Measurements from ENCODE around the gene ANGPT4.

Gene ANGPT4

DNA sequence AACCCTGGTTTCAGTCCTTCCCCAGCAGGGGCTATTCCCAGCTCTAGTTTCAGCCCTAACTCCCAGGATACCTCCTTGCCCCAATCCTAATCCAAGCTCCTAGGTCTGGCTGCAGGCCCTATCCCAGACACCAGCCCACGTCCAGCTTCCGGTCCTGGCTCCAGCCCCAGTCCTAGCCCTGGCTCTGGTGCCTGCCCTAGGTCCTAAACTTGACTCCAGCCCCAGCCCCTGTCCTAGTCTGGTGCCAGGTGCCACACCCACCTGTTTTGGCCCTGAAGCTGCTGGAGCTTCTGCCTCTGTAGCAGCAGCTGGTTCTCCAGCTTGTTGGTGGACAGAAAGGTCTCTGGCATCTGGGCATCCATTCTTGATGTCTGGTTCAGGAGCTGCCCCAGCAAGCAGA lies 28.1 kb downstream of the ANGPT4 start:
- DNase-seq (ENCODE audit: extremely low read depth, insufficient read length): no peak
- TF ChIP-seq, protein P1, sequence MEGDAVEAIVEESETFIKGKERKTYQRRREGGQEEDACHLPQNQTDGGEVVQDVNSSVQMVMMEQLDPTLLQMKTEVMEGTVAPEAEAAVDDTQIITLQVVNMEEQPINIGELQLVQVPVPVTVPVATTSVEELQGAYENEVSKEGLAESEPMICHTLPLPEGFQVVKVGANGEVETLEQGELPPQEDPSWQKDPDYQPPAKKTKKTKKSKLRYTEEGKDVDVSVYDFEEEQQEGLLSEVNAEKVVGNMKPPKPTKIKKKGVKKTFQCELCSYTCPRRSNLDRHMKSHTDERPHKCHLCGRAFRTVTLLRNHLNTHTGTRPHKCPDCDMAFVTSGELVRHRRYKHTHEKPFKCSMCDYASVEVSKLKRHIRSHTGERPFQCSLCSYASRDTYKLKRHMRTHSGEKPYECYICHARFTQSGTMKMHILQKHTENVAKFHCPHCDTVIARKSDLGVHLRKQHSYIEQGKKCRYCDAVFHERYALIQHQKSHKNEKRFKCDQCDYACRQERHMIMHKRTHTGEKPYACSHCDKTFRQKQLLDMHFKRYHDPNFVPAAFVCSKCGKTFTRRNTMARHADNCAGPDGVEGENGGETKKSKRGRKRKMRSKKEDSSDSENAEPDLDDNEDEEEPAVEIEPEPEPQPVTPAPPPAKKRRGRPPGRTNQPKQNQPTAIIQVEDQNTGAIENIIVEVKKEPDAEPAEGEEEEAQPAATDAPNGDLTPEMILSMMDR (IDR thresholded peaks at IDR 0.05; ENCODE audit: insufficient read depth, low read length, poor library complexity, severe bottlenecking): no peak
- no peaks in the 10 kb centered on the region for H3K36me3 ChIP-seq (ENCODE audit: control insufficient read depth, insufficient read depth, low read length)
- H3K4me3 ChIP-seq (replicated peaks; ENCODE audit: low read depth, low read length): no peak overlapping the region
- H3K27me3 ChIP-seq (replicated peaks; ENCODE audit: control insufficient read depth, insufficient read depth, low read length): 0 out of 2 replicates have a peak, but pooled peaks cover 3% of the 10 kb centered on the region

DNA sequence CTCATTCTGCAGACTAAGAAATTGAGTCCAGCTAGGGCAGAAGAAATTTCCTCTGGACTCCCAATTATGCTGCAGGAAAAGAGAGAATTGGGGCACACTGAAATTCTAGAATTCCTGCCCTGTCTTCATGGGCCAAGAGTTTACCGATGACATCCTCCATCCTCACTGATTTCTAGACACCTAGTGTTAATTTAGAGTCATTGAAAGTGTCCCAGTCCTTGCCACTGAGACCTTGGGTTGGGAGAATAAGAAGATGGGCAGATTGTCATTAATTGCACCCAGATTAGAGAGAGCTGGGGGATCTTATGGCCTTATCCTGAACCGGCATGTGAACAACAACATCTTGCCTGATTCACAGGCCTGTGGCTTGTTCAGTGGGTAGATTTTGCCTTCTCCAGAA lies 29.0 kb downstream of the ANGPT4 start:
- H3K36me3 ChIP-seq (ENCODE audit: control insufficient read depth, insufficient read depth, low read length): no peaks in the 10 kb centered on the region
- no peak for DNase-seq (ENCODE audit: extremely low read depth, insufficient read length)
- no peaks in the 10 kb centered on the region for H3K27me3 ChIP-seq (replicated peaks; ENCODE audit: control insufficient read depth, insufficient read depth, low read length)
- H3K4me3 ChIP-seq (replicated peaks; ENCODE audit: low read depth, low read length): no peak overlapping the region
- TF ChIP-seq, protein P1 (IDR thresholded peaks at IDR 0.05; ENCODE audit: insufficient read depth, low read length, poor library complexity, severe bottlenecking): no peak

DNA sequence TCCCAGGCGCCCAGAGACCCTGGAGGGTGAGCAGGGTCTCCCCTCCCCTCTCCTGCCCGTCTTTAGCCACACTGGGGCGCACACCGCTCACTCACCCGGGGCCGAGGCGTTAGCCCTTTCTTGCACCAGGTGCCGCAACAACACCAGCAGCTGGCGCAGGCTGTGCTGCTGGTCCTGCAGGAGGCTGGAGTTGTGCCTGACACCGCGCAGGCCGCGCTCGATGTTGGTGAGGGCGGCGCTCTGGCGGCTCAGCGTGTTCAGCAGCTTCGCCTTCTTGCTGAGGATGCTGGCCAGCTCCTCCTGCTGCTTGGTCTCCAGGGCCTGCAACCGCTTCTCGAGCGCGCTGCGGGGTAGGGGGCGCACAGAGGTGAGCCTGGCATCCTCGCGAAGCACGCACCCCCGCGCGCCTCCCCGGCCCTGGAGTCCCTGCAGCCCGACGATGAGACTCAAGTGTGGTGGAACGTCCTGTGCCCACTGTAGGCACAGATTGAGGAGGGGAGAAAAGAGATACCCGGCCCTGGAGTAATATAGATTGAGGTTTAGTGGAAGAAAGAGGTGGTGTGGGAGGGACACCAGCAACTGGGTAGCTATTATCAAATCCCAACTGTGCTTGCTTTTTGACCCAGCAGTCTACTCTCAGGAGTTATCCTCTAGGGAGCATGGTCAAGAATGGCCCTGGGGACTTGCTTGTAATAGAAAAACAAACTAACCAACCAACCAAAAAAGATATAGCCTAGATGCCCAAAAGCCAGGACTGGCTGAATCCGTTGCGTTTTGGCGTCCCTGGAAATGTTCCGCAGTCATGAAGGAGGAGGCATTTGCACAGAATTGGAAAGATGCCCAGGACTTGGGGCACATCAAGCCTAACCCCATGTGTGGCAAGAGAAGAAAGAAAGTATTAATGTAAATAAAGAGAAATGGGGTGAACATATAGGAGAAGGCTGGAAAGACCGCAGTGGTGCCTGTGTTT lies 30.9 kb downstream of the ANGPT4 start:
- no peak for DNase-seq (ENCODE audit: extremely low read depth, insufficient read length)
- TF ChIP-seq, protein P1 (IDR thresholded peaks at IDR 0.05; ENCODE audit: insufficient read depth, low read length, poor library complexity, severe bottlenecking): no peak

DNA sequence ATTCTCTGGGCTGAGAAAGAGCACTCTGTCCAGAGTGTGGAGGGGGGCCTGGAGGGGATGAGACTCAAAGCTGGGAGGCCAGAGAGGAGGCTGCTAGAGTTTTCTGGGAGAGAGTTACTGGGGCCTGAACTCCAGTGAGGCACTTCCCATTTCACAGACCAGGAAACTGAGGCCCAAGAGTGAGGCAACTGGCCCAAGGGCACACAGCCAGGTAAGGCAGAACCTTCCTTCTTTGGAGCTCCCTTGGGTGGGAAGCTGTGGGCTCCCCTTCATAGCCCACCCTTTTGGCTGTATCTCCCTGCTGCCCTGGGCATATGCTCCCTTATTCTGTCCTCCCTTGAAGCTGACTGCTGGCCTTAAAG lies 34.4 kb downstream of the ANGPT4 start:
- DNase-seq (ENCODE audit: extremely low read depth, insufficient read length): no peak
- no peaks in the 10 kb centered on the region; the same call in 1 of the 2 replicates for H3K27me3 ChIP-seq (replicated peaks; ENCODE audit: control insufficient read depth, insufficient read depth, low read length)
- no peak overlapping the region for H3K4me3 ChIP-seq (replicated peaks; ENCODE audit: low read depth, low read length)
- TF ChIP-seq, protein P1 (IDR thresholded peaks at IDR 0.05; ENCODE audit: insufficient read depth, low read length, poor library complexity, severe bottlenecking): no peak
- H3K36me3 ChIP-seq (ENCODE audit: control insufficient read depth, insufficient read depth, low read length): no peaks in the 10 kb centered on the region

More for the DNA sequence above, 30.9 kb downstream of the ANGPT4 start:
- no peak overlapping the region for H3K4me3 ChIP-seq (replicated peaks; ENCODE audit: low read depth, low read length)
- H3K27me3 ChIP-seq (replicated peaks; ENCODE audit: control insufficient read depth, insufficient read depth, low read length): no peaks in the 10 kb centered on the region
- H3K36me3 ChIP-seq (ENCODE audit: control insufficient read depth, insufficient read depth, low read length): no peaks in the 10 kb centered on the region

DNA sequence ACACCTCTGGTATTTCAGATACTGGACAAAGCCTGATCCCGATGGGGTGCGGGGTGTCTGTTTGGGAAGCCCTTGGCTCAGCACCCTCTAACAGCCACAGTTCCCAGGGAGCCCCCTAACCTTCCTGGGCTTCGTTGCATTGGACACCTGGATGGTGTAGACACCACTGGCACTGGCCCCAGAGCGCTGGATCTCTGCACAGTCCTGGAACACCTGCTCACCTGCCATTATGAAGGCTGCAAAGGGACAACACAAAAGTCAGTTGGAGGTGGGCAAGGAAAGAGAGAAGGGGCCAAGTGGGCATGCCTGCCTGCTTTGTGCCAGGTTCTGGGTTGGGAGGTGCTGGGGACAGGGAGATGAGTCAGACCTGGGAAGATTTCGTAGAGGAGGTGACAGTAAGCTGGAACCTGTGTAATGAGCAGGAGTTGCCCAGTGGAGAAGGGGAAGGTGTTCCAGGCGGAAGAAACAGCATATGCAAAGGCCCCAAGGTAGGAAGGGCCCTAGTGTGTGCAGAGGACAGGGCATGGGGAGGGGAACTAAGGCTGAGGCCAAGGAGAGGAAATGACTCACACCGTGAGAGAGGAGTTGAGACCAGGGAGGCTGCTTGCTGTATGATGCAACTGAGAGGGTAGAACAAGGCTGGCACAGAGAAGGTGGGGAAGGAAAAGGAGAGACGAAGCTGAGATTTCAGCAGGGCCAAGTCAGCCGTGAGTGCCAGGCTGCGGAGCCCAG lies 34.9 kb downstream of the ANGPT4 start:
- H3K27me3 ChIP-seq (replicated peaks; ENCODE audit: control insufficient read depth, insufficient read depth, low read length): no peaks in the 10 kb centered on the region; the same call in 1 of the 2 replicates
- no peak for DNase-seq (ENCODE audit: extremely low read depth, insufficient read length)
- H3K4me3 ChIP-seq (replicated peaks; ENCODE audit: low read depth, low read length): no peak overlapping the region
- H3K36me3 ChIP-seq (ENCODE audit: control insufficient read depth, insufficient read depth, low read length): no peaks in the 10 kb centered on the region
- TF ChIP-seq, protein P1 (IDR thresholded peaks at IDR 0.05; ENCODE audit: insufficient read depth, low read length, poor library complexity, severe bottlenecking): no peak
